Adipocyte (in vitro differentiated cells): ENCODE data around the gene MAGEA9B.
A peak's percentile ranks its signal among the peaks of the same experiment; 100 is the strongest.
"Not testable (repeated sequence)": the region's sequence is repeated elsewhere in the genome, so short reads cannot be mapped to it uniquely, and the experiment has no call there.

Experiments used
- DNase-seq: peaks from one replicate; pipeline ENCODE4 v3.0.0-alpha.2; 2015; ENCODE audit warnings: low read depth
- H3K27me3 ChIP-seq: replicated peaks from 2 replicates; pipeline ENCODE4 v1.7.0; 2013; ENCODE audit warnings: mild to moderate bottlenecking, low read length, moderate library complexity; ENCODE audit not compliant: control insufficient read depth, insufficient read depth
- H3K36me3 ChIP-seq: 2 replicates; pipeline ENCODE4 v1.7.0; 2013; ENCODE audit warnings: low read length, mild to moderate bottlenecking, moderate library complexity; ENCODE audit not compliant: control insufficient read depth, insufficient read depth, severe bottlenecking
- H3K4me1 ChIP-seq: 2 replicates; pipeline ENCODE4 v1.7.0; 2013; ENCODE audit warnings: mild to moderate bottlenecking, low read length, moderate library complexity; ENCODE audit not compliant: control insufficient read depth, insufficient read depth
- H3K4me3 ChIP-seq: 2 replicates; pipeline ENCODE4 v1.7.0; 2013; ENCODE audit warnings: mild to moderate bottlenecking, low read length, moderate library complexity
- H3K9ac ChIP-seq: 2 replicates; pipeline ENCODE4 v1.7.0; 2013; ENCODE audit warnings: mild to moderate bottlenecking, low read length, moderate library complexity
- H3K9me3 ChIP-seq: 2 replicates; pipeline ENCODE4 v1.7.0; 2013; ENCODE audit warnings: mild to moderate bottlenecking, low read length, moderate library complexity; ENCODE audit not compliant: control insufficient read depth

MAGEA9B gene

DNA sequence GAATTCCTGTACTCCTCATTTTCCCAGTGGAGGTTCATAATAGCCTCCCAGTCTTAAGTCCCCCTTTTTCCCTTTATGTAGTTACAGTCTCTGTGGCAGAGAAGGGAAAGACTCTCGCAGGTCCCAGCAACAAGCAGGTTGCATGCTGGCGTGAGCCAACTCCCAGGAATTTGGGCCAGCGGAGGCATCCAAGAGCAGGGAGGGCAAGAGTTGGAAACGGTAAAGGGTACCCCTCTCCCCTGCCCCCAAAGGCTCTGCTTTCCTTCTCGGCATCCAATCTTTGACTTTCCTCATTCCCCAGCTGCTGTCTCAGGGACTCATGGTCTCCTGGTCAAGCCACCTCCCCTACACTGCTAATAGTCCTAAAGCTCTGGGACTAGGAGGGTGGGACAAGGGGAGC is 23.3 kb upstream of the MAGEA9B start:
- H3K9ac ChIP-seq, result no peak overlapping the region

GRCh38 chrX:149607699-149608098 is 20.4 kb upstream of the MAGEA9B start:
- no peaks in the 10 kb centered on the region for H3K4me1 ChIP-seq
- H3K9me3 ChIP-seq, result no peaks in the 10 kb centered on the region
- H3K9ac ChIP-seq, result no peak overlapping the region
- peaks cover 4% of the 10 kb centered on the region for H3K36me3 ChIP-seq
- H3K27me3 ChIP-seq, result peaks cover 8% of the 10 kb centered on the region
- no peak for DNase-seq
- H3K4me3 ChIP-seq, result no peak overlapping the region

More for the DNA sequence above, 23.3 kb upstream of the MAGEA9B start:
- H3K36me3 ChIP-seq, result peaks cover 4% of the 10 kb centered on the region
- no peaks in the 10 kb centered on the region for H3K9me3 ChIP-seq
- H3K4me3 ChIP-seq, result no peak overlapping the region
- no peak for DNase-seq
- H3K4me1 ChIP-seq, result no peaks in the 10 kb centered on the region
- H3K27me3 ChIP-seq, result peaks cover 14% of the 10 kb centered on the region

- not testable (repeated sequence) for H3K9me3 ChIP-seq, H3K4me3 ChIP-seq, H3K36me3 ChIP-seq, H3K4me1 ChIP-seq, H3K9ac ChIP-seq, DNase-seq, H3K27me3 ChIP-seq
Measured at GRCh38 chrX:149605248-149605885, 18.1 kb upstream of the MAGEA9B start.

DNA sequence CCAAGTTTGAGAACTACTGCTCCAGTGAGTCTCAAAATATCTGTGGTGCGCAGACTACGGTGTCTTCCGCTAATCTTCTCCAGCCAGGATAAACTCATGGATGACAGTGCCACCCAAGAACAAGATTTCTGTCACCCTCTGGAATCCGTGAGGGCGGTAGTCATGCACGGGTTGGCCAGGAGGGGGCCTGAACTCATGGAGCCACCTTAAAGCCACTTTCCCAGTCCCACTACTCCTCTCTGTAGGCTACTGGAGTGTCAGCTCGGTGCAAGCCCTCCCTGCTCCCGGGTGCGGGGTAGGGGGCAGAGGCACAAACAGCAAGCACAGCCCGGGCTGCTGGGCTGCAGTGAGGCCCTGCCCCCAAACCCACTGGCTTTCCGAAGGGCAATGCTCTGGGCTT is 11.3 kb upstream of the MAGEA9B start:
- H3K9ac ChIP-seq, H3K36me3 ChIP-seq, DNase-seq, H3K9me3 ChIP-seq, H3K4me3 ChIP-seq, H3K4me1 ChIP-seq, H3K27me3 ChIP-seq: not testable (repeated sequence)

GRCh38 chrX:149595943-149596342 is 8.7 kb upstream of the MAGEA9B start:
- H3K4me3 ChIP-seq, H3K27me3 ChIP-seq, DNase-seq, H3K9ac ChIP-seq, H3K36me3 ChIP-seq, H3K4me1 ChIP-seq, H3K9me3 ChIP-seq: not testable (repeated sequence)

GRCh38 chrX:149595214-149595613 is 8.0 kb upstream of the MAGEA9B start, which contains the start of gene HSFX2:
Gene HSFX2 (minus strand): TSS chrX:149595314. CDS start chrX:149594700, 614 bp downstream.
- H3K9ac ChIP-seq, DNase-seq, H3K4me1 ChIP-seq, H3K4me3 ChIP-seq, H3K27me3 ChIP-seq, H3K9me3 ChIP-seq, H3K36me3 ChIP-seq: not testable (repeated sequence)

DNA sequence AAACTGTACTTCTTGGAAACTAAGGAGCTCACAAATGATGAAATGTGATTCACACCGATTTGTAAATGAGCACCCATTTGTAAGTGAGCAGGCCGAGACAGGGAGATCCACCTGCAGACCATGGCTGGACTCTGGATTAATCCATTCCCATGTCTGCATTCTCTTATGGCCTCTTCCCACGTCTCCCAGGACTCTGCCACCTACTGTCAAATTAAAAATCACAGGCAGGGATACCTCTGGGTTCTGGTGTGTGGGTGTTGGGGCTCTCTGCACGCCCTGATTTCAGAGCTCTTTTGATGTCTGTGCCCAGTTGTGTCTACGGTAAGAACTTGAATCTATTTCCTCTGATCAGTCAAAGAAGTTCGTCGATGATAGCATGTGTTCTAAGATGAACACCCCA is 3.7 kb upstream of the MAGEA9B start:
- not testable (repeated sequence) for H3K9ac ChIP-seq, H3K4me3 ChIP-seq, H3K36me3 ChIP-seq, H3K4me1 ChIP-seq, H3K27me3 ChIP-seq, H3K9me3 ChIP-seq, DNase-seq

- not testable (repeated sequence) for DNase-seq, H3K9ac ChIP-seq, H3K4me3 ChIP-seq, H3K4me1 ChIP-seq, H3K9me3 ChIP-seq, H3K36me3 ChIP-seq, H3K27me3 ChIP-seq
Measured at GRCh38 chrX:149585631-149586030, 1.6 kb downstream of the MAGEA9B start.

DNA sequence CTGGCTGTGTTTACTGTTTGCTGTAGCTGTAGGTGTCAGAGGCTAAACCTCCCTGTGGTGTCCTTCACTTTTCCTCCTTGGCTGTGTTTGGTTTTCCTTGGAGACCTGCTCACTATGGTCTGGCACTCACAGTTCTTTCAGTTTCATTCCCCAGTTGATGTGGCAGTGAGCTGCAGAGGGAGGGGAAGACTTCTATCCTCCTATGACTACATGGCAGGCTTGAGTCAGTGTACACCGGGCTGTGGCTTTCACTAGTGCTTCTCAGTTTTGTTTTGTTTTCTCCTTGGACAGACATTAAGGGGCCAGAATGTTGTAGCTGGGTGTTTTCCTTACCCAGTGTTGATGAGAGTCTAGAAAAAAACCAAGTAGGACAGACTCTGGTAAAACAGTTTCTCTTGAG is 13.8 kb downstream of the MAGEA9B start:
- DNase-seq, H3K4me1 ChIP-seq, H3K9ac ChIP-seq, H3K4me3 ChIP-seq, H3K36me3 ChIP-seq, H3K9me3 ChIP-seq: not testable (repeated sequence)
- peaks cover 11% of the 10 kb centered on the region for H3K27me3 ChIP-seq

GRCh38 chrX:149572743-149573142 is 14.5 kb downstream of the MAGEA9B start:
- peaks cover 14% of the 10 kb centered on the region for H3K27me3 ChIP-seq
- no peaks in the 10 kb centered on the region for H3K4me1 ChIP-seq
- DNase-seq, result no peak
- no peak overlapping the region for H3K9ac ChIP-seq
- H3K9me3 ChIP-seq, result no peaks in the 10 kb centered on the region
- no peak overlapping the region for H3K4me3 ChIP-seq
- H3K36me3 ChIP-seq, result no peaks in the 10 kb centered on the region

DNA sequence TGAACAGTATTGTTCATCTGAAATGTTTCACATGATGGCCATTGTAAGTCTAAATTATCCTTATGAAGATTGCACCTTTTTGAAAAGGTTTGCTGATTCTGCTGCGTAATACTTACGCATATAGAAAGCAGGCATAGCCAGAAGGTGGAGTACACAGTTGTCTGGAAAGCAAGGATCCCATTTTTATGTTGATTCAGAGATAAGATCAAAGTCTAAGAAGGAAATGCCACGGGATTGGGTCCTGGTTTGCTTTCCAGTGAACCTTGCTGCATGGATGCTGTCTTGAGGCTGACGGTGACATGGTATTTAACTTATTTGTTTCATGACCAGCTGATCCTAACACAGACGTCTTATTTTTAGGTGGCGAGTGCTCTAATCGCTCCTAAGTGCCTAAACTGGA is 15.5 kb downstream of the MAGEA9B start:
- peaks cover 24% of the 10 kb centered on the region for H3K27me3 ChIP-seq
- DNase-seq, result no peak
- H3K36me3 ChIP-seq, result no peaks in the 10 kb centered on the region
- no peak overlapping the region for H3K9ac ChIP-seq
- H3K9me3 ChIP-seq, result no peaks in the 10 kb centered on the region
- H3K4me1 ChIP-seq, result no peaks in the 10 kb centered on the region
- no peak overlapping the region for H3K4me3 ChIP-seq

GRCh38 chrX:149570668-149571067 is 16.6 kb downstream of the MAGEA9B start:
- peak; percentile 83 for DNase-seq
- H3K4me1 ChIP-seq, result no peaks in the 10 kb centered on the region
- H3K9me3 ChIP-seq, result no peaks in the 10 kb centered on the region
- no peak overlapping the region for H3K9ac ChIP-seq
- H3K4me3 ChIP-seq, result no peak overlapping the region
- H3K36me3 ChIP-seq, result no peaks in the 10 kb centered on the region
- peaks cover 24% of the 10 kb centered on the region for H3K27me3 ChIP-seq
